Neural cell (in vitro differentiated cells): ENCODE results near the gene ZFR2. TPM values are rescaled to one million over a fixed set of nuclear protein-coding genes. Genes with fewer than 3 reads are reported as not detected.

ENCODE experiments used
- H2AFZ ChIP-seq: fragments of 200-600, 300-800 bp; sonication (generic), shearing (Covaris generic); 2 replicates; pipeline ENCODE4 v1.6.0; 2014; ENCODE audit warnings: low read depth, mild to moderate bottlenecking, antibody characterized with exemption, low read length, moderate library complexity
- H3F3A ChIP-seq: fragments of 200-600 bp; shearing (Covaris generic); 2 replicates; pipeline ENCODE4 v1.6.1; 2016; ENCODE audit warnings: mild to moderate bottlenecking, moderate library complexity, mixed read lengths, antibody characterized with exemption, low read length; ENCODE audit not compliant: insufficient read depth, poor library complexity, severe bottlenecking
- H3K27ac ChIP-seq: fragments of 200-600, 300-800 bp; sonication (generic), shearing (Covaris generic); 2 replicates; pipeline ENCODE4 v1.5.1; 2014; ENCODE audit warnings: mild to moderate bottlenecking, low read length, moderate library complexity
- H3K27me3 ChIP-seq: fragments of 300-800, 200-600 bp; sonication (generic), shearing (Covaris generic); 2 replicates; pipeline ENCODE4 v1.6.0; 2014; ENCODE audit warnings: mild to moderate bottlenecking, low read depth, low read length, moderate library complexity; ENCODE audit not compliant: insufficient read depth
- H3K36me3 ChIP-seq: fragments of 300-800, 200-600 bp; sonication (generic), shearing (Covaris generic); 2 replicates; pipeline ENCODE4 v1.5.1; 2014; ENCODE audit warnings: mild to moderate bottlenecking, antibody characterized with exemption, low read length, moderate library complexity; ENCODE audit not compliant: insufficient read depth
- H3K4me2 ChIP-seq: fragments of 300-800, 200-600 bp; sonication (generic), shearing (Covaris generic); 2 replicates; pipeline ENCODE4 v1.6.0; 2014; ENCODE audit warnings: mild to moderate bottlenecking, low read length
- H3K4me3 ChIP-seq: fragments of 300-800, 200-600 bp; sonication (generic), shearing (Covaris generic); 2 replicates; pipeline ENCODE4 v1.5.1; 2014; ENCODE audit warnings: mild to moderate bottlenecking, low read length, moderate library complexity
- H3K79me2 ChIP-seq: fragments of 200-600 bp; shearing (Covaris generic); replicated peaks from 2 replicates; pipeline ENCODE4 v1.6.0; 2014; ENCODE audit warnings: mild to moderate bottlenecking, low read length, moderate library complexity; ENCODE audit not compliant: insufficient read depth
- H3K9ac ChIP-seq: fragments of 300-800, 200-600 bp; sonication (generic), shearing (Covaris generic); 2 replicates; pipeline ENCODE4 v1.6.1; 2016; ENCODE audit warnings: mild to moderate bottlenecking, low read length, mixed read lengths
- H3K9me2 ChIP-seq: fragments of 200-600 bp; shearing (Covaris generic); 2 replicates; pipeline ENCODE4 v1.6.1; 2016; ENCODE audit warnings: mild to moderate bottlenecking, low read length, mixed read lengths; ENCODE audit not compliant: insufficient read depth
- H3K9me3 ChIP-seq: fragments of 200-600, 300-800 bp; sonication (generic), shearing (Covaris generic); 2 replicates; pipeline ENCODE4 v1.6.1; 2016; ENCODE audit warnings: mild to moderate bottlenecking, mixed run types, low read length, moderate library complexity, mixed read lengths
- H4K20me1 ChIP-seq: fragments of 200-600 bp; shearing (Covaris generic); 2 replicates; pipeline ENCODE4 v1.6.1; 2016; ENCODE audit warnings: mild to moderate bottlenecking, mixed run types; ENCODE audit not compliant: insufficient read depth
- EP300 ChIP-seq: fragments of 450-650 bp; conservative IDR thresholded peaks from 2 replicates; pipeline ENCODE4 v1.6.1; 2014; ENCODE audit warnings: antibody characterized with exemption, mild to moderate bottlenecking, moderate library complexity; ENCODE audit not compliant: poor library complexity, severe bottlenecking
- EZH2 ChIP-seq: fragments of 200-600, 300-800 bp; shearing (Covaris generic), sonication (generic); IDR thresholded peaks from 2 replicates; pipeline ENCODE4 v1.6.1; 2014; ENCODE audit warnings: antibody characterized with exemption, low read length, borderline replicate concordance, mild to moderate bottlenecking; ENCODE audit not compliant: insufficient read depth, poor library complexity, severe bottlenecking
- MXI1 ChIP-seq: fragments of 450-650 bp; conservative IDR thresholded peaks from 2 replicates; pipeline ENCODE4 v1.6.1; 2014; ENCODE audit warnings: antibody characterized with exemption, mild to moderate bottlenecking; ENCODE audit not compliant: poor library complexity, severe bottlenecking
- POLR2AphosphoS5 ChIP-seq: IDR thresholded peaks from 2 replicates; pipeline ENCODE4 v1.6.1; 2012
- RAD21 ChIP-seq: fragments of 450-650 bp; conservative IDR thresholded peaks from 2 replicates; pipeline ENCODE4 v1.6.1; 2014; ENCODE audit warnings: antibody characterized with exemption, mild to moderate bottlenecking, moderate library complexity
- SMC3 ChIP-seq: fragments of 450-650 bp; conservative IDR thresholded peaks from 2 replicates; pipeline ENCODE4 v1.6.1; 2014; ENCODE audit warnings: antibody characterized with exemption, mild to moderate bottlenecking, moderate library complexity; ENCODE audit not compliant: poor library complexity
- TAF1 ChIP-seq: IDR thresholded peaks from 2 replicates; pipeline ENCODE4 v1.6.1; 2012; ENCODE audit warnings: low read depth
- polyA plus RNA-seq: library from polyadenylated mRNA; depleted of rRNA; stranded (reverse); fragments of >200 nt; gene quantifications from 2 replicates; pipeline ENCODE4 v1.2.3, GENCODE V29; 2014
- TF ChIP-seq, protein P1 (sequence below): IDR thresholded peaks from 2 replicates; pipeline ENCODE4 v1.6.1; 2012; ENCODE audit warnings: borderline replicate concordance
- TF ChIP-seq, protein P2 (sequence below): fragments of 450-650 bp; IDR thresholded peaks from 2 replicates; pipeline ENCODE4 v1.5.1; 2014; ENCODE audit warnings: antibody characterized with exemption, mild to moderate bottlenecking, moderate library complexity; ENCODE audit not compliant: poor library complexity, severe bottlenecking

Gene ZFR2
- polyA plus RNA-seq, 1 donor from 2014 or later = 9.0 TPM

DNA sequence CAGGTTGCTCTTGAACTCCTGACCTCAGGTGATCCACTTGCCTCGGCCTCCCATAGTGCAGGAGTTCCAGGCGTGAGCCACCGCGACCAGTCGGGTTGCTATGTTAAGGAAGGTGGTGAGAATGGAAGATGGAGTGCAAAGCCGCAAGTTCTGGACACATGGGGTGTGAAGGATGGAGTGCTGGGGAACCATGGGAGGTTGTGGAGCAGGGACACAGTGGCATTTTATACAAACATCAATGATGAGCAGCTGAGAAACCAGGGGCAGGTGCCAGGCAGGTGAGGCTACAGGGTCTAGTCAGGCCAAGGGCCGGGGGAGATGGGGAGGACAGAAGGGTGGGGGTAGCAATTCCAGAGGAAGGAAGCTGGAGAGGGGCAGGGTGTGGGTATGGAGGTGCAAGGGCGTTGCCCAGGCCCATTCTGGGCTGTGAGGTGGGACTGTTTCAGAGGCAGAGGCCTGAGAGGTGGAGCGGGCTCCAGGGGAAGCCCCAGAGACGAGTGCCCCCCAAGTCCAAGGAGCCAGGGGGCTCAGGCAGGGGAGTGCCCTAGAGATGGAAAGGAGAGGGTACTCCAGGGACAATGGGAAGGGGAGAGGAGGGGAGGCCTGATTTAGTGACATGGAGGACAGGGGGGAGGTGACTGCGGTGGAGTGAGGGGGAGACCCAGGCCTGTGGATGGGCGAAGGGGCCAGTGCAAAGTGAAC lies 94.9 kb downstream of the ZFR2 start:
- Histone ChIP-seq H3K4me2 (no peak overlapping the region), H3K9me3 (no peaks in the 10 kb centered on the region), H3K9me2 (no peaks in the 10 kb centered on the region), H3F3A (no peaks in the 10 kb centered on the region), H3K27ac (no peak overlapping the region), H4K20me1 (no peaks in the 10 kb centered on the region), H3K79me2 (no peaks in the 10 kb centered on the region), H3K9ac (no peak overlapping the region), H3K4me3 (no peak overlapping the region), H3K27me3 (no peaks in the 10 kb centered on the region), H3K36me3 (no peaks in the 10 kb centered on the region), H2AFZ (no peak overlapping the region)
- TF ChIP-seq EP300 = no peak

DNA sequence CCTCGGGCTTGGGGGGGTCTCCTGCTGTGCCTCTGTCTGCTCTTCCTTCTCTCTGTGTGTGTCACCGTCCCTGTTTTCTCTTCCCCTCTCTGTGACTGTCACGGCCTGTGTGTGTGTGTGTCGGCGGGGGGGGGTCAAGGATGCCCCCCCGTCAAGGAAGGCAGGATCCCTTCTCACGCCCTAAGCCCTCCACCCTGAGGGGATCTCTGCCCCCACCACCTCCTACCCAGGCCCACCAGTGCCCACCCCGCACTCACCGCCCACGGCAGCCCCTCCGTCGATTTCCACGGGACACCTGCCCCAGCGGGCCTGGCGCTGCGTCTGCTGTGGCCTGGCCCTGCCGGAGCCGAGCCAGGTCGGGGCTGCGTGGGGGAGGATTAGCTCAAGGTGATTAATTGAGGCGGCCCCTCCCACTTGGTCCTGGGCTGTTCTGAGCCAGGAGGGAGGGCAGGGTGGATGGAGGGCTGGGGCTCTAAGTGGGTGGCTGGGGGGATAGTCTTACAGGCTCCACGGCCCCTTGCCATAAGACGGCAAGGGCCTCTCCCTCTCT lies 96.9 kb downstream of the ZFR2 start, which contains the start of gene RAX2:
TSS of gene RAX2 (minus strand) at position 323 of the 550 bp plus-strand sequence. CDS start 486 bp downstream, outside the sequence.
- no peak within 1 kb of the TSS for H3K4me2 ChIP-seq
- no peak within 1 kb of the TSS for H3K27ac ChIP-seq

More for the DNA sequence above, 96.9 kb downstream of the ZFR2 start, which contains the start of gene RAX2:
- Histone ChIP-seq H3K4me3 (no peak within 1 kb of the TSS), H3F3A (no peaks in the 10 kb centered on the region), H3K36me3 (no peaks in the 10 kb centered on the region), H3K9me3 (no peaks in the 10 kb centered on the region), H3K79me2 (no peaks in the 10 kb centered on the region), H3K9me2 (no peaks in the 10 kb centered on the region), H3K27me3 (no peaks in the 10 kb centered on the region), H4K20me1 (no peaks in the 10 kb centered on the region), H3K9ac (no peak within 1 kb of the TSS), H2AFZ (no peak within 1 kb of the TSS)
- no peak for TF ChIP-seq POLR2AphosphoS5
- TF ChIP-seq MXI1 = no peak
- TF ChIP-seq, protein P1, sequence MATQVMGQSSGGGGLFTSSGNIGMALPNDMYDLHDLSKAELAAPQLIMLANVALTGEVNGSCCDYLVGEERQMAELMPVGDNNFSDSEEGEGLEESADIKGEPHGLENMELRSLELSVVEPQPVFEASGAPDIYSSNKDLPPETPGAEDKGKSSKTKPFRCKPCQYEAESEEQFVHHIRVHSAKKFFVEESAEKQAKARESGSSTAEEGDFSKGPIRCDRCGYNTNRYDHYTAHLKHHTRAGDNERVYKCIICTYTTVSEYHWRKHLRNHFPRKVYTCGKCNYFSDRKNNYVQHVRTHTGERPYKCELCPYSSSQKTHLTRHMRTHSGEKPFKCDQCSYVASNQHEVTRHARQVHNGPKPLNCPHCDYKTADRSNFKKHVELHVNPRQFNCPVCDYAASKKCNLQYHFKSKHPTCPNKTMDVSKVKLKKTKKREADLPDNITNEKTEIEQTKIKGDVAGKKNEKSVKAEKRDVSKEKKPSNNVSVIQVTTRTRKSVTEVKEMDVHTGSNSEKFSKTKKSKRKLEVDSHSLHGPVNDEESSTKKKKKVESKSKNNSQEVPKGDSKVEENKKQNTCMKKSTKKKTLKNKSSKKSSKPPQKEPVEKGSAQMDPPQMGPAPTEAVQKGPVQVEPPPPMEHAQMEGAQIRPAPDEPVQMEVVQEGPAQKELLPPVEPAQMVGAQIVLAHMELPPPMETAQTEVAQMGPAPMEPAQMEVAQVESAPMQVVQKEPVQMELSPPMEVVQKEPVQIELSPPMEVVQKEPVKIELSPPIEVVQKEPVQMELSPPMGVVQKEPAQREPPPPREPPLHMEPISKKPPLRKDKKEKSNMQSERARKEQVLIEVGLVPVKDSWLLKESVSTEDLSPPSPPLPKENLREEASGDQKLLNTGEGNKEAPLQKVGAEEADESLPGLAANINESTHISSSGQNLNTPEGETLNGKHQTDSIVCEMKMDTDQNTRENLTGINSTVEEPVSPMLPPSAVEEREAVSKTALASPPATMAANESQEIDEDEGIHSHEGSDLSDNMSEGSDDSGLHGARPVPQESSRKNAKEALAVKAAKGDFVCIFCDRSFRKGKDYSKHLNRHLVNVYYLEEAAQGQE = no peak
- no peak for TF ChIP-seq TAF1
- TF ChIP-seq, protein P2, sequence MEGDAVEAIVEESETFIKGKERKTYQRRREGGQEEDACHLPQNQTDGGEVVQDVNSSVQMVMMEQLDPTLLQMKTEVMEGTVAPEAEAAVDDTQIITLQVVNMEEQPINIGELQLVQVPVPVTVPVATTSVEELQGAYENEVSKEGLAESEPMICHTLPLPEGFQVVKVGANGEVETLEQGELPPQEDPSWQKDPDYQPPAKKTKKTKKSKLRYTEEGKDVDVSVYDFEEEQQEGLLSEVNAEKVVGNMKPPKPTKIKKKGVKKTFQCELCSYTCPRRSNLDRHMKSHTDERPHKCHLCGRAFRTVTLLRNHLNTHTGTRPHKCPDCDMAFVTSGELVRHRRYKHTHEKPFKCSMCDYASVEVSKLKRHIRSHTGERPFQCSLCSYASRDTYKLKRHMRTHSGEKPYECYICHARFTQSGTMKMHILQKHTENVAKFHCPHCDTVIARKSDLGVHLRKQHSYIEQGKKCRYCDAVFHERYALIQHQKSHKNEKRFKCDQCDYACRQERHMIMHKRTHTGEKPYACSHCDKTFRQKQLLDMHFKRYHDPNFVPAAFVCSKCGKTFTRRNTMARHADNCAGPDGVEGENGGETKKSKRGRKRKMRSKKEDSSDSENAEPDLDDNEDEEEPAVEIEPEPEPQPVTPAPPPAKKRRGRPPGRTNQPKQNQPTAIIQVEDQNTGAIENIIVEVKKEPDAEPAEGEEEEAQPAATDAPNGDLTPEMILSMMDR = no peak
- TF ChIP-seq RAD21 = no peak
- TF ChIP-seq EZH2 = no peak
- TF ChIP-seq EP300 = no peak
- TF ChIP-seq SMC3 = no peak
